GM18502 (cell line): ENCODE results near the gene GORASP1.

Source experiments
- ATAC-seq: cut with Tn5 transposase; IDR thresholded peaks from one replicate; pipeline ENCODE4 v1.9.1; 2021; ENCODE audit warnings: mild to moderate bottlenecking; ENCODE audit not compliant: unreplicated experiment, poor library complexity

GORASP1 gene

GRCh38 chr3:39126532-39127071, 19.2 kb upstream of the GORASP1 start:
- ATAC-seq = no peak

- ATAC-seq = no peak
Observed at GRCh38 chr3:39125841-39126500, 18.5 kb upstream of the GORASP1 start.

- ATAC-seq = no peak
Observed at GRCh38 chr3:39124876-39125840, 17.7 kb upstream of the GORASP1 start.

- ATAC-seq = peak; percentile 77
Observed at GRCh38 chr3:39122813-39123212, 15.4 kb upstream of the GORASP1 start.

GRCh38 chr3:39121621-39122020, 14.2 kb upstream of the GORASP1 start:
- ATAC-seq = no peak

GRCh38 chr3:39118931-39119660, 11.7 kb upstream of the GORASP1 start:
- no peak for ATAC-seq

DNA sequence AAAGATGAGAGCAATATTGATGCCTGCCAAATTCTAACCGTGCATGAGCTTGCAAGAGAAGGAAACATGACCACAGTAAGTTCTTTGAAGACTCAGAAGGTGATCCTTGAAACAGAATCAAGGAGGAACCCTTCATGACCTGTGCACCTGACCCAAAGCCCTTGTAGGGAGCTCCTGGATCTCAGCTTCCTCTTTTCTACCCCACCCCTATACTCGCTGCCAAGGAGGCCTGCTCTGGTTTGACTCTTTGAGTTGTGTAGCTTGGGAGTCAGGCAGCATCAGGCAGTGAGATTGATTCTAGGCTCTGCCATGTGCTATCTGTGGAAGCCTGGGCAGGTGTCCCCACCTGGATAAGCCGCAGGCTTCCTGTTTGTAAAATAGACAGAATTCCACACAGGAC, 10.7 kb upstream of the GORASP1 start:
- ATAC-seq = no peak

DNA sequence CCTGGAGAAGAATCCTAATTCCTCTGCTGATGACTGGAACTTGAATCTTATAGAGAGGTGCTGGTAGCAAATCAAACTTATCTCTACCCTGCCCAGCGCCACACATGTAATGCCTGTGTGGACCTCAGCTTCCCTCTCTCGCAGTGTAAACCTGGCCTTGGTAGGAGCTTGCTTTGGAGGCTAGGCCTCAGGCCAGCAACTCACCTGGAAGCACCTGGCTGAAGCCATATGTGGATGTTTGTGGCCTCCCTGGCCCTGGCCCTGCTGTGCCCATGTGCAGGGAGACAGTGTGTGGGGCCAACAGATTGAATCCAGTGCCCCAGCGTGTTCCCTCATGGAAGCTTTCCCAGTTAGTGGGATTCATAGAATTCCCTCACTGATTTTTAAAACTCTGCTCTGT, 8.4 kb upstream of the GORASP1 start:
- no peak for ATAC-seq

GRCh38 chr3:39114456-39114855, 7.0 kb upstream of the GORASP1 start:
- no peak for ATAC-seq

- ATAC-seq = no peak
Observed at GRCh38 chr3:39113291-39113690, 5.9 kb upstream of the GORASP1 start.

- ATAC-seq = no peak
Observed at GRCh38 chr3:39112535-39112934, 5.1 kb upstream of the GORASP1 start.

DNA sequence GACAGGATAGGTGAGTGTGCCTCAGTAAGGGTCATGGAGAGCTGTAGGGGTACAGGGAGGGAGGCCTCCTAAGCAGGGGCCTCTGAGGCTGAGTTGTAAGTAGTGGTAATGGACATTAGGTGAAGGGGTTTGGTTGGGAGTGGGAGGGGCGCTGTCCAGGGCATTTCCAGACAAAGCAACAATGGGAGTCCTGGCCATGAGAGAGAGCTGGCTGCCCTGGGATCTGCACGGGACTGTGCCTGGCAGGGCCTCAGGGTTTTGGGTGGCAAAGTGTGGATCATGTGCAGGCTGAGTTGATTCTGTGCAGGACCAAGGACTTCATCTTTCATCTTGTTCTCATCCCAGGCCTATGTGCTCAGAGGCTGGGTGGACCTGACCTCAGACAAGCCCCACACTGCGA, 4.7 kb upstream of the GORASP1 start:
- no peak for ATAC-seq

- no peak for ATAC-seq
Observed at GRCh38 chr3:39110041-39110639, 2.7 kb upstream of the GORASP1 start.

- ATAC-seq = no peak
Observed at GRCh38 chr3:39109086-39109485, 1.7 kb upstream of the GORASP1 start.

- peak; percentile 83 for ATAC-seq
Observed at GRCh38 chr3:39108200-39108710, 828 bp upstream of the GORASP1 start.

- ATAC-seq = peak; percentile 2
Observed at GRCh38 chr3:39106851-39107387, 508 bp downstream of the GORASP1 start.

DNA sequence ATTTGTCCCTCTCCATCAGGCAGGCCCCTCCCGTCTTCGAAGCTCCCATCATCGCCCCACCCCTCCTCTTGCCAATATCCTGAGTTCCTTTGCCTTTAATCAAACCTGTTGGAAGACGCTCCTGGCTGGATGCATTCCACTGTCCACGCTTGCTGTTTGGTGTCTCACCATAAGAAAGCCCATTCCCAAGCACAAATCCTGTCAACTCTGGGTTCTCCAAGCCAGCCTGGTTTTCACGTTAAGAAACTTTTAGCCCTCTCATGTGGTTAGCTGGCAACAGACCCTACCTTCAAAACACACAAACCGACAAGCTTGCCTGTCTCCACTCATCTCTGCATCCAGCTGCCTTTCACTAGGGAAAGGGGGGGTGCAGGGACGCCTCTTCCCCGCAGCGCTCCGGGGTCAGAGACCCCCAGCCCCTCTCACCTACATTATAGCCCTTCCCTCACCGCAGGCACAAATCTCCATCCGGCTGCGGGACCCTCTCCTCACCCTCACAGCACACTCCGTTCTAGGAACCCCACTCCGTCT, 1.1 kb downstream of the GORASP1 start:
- no peak for ATAC-seq

DNA sequence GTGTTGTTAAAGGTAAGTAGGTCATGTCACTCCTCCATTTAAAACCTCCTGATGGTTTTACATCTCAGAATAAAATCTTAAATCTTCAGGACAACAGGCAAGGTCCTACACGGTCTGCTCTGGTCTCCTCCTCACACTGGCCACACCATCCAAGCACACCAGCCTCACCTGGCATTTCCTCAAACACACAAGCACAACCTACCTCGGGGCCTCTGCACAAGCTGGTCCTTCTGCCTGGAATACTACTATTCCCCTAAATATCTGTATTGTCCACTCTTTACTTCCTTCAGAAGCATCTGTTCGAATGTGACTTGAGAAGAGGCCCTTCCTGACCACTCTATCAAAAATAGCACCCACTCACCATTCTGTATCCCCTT, 1.8 kb downstream of the GORASP1 start:
- no peak for ATAC-seq

GRCh38 chr3:39104961-39105686, 2.3 kb downstream of the GORASP1 start:
- no peak for ATAC-seq
